Transverse colon (tissue), 4 donors: ENCODE results near the gene KCNN2. TPM values are rescaled to one million over a fixed set of nuclear protein-coding genes. Genes with fewer than 3 reads are reported as not detected.

Source experiments
- DNase-seq: peaks from one replicate; pipeline ENCODE4 v3.0.0-alpha.2; 2019
- H3K27ac ChIP-seq, 4 donors: fragments of 200-600 bp; sonication (generic); 2 replicates each; pipeline ENCODE4 v1.5.1; 2016 to 2018; ENCODE audit warnings: inconsistent platforms in 4 of 4
- H3K27me3 ChIP-seq: fragments of 200-600 bp; sonication (generic); 2 replicates; pipeline ENCODE4 v1.5.1; 2017; ENCODE audit warnings: inconsistent platforms
- H3K36me3 ChIP-seq, 4 donors: fragments of 200-600 bp; sonication (generic); 2 replicates each; pipeline ENCODE4 v1.5.1; 2017 to 2019; ENCODE audit warnings: inconsistent platforms in 4 of 4
- H3K4me1 ChIP-seq, 4 donors: fragments of 200-600 bp; sonication (generic); 2 replicates each; pipeline ENCODE4 v1.5.1; 2017 to 2020; ENCODE audit warnings: inconsistent platforms in 4 of 4
- H3K4me3 ChIP-seq, 4 donors: fragments of 200-600 bp; sonication (generic); 1 replicate in 1 of 4; 2 replicates in 3 of 4; pipeline versions ENCODE4 v1.5.1 to v1.6.1; 2017 to 2019; ENCODE audit warnings: inconsistent platforms in 4 of 4
- H3K9me3 ChIP-seq, 2 donors: fragments of 200-600 bp; sonication (generic); 2 replicates each; pipeline ENCODE4 v1.5.1; 2017 to 2019; ENCODE audit warnings: inconsistent platforms in 2 of 2
- CTCF ChIP-seq, 5 experiments: fragments of 200-600 bp in 3 of 5; fragments of 450-650 bp in 2 of 5; sonication (generic) in 3 of 5; IDR thresholded peaks; 1 replicate in 2 of 5; 2 replicates in 3 of 5; pipeline ENCODE4 v1.5.1; 2016 to 2017; ENCODE audit warnings: antibody characterized with exemption in 5 of 5, inconsistent platforms in 3 of 5, mild to moderate bottlenecking in 2 of 5, moderate library complexity in 1 of 5
- EP300 ChIP-seq: sonication (generic); formaldehyde crosslinking; IDR thresholded peaks from one replicate; pipeline ENCODE4 v1.6.1; 2017; ENCODE audit warnings: antibody characterized with exemption, low read depth
- POLR2A ChIP-seq: fragments of 450-650 bp; IDR thresholded peaks from one replicate; pipeline ENCODE4 v1.6.1; 2016; ENCODE audit warnings: antibody characterized with exemption, mild to moderate bottlenecking, moderate library complexity
- POLR2AphosphoS5 ChIP-seq, 3 donors: sonication (generic); formaldehyde crosslinking; IDR thresholded peaks; one replicate each; pipeline ENCODE4 v1.6.1; 2016; ENCODE audit warnings: antibody characterized with exemption in 3 of 3
- WGBS, 2 donors: methylation state at CpG; one replicate each; pipeline ENCODE4 v1.1.5; 2018; ENCODE audit warnings: low coverage in 1 of 2; 5-methylcytosine and 5-hydroxymethylcytosine counted together
- in situ Hi-C, 4 donors: fragments of 200-750 bp; cut with MboI; loops; one replicate each; pipeline versions ENCODE4 v1.15.0 to v1.15.1; 2017; ENCODE audit warnings: low sequenced_read_pairs in 3 of 4, low pct_ligation_motif_present in 1 of 4, low pct_unique_long_range_greater_than_20kb in 1 of 4
- intact Hi-C: fragments of 100-400 bp; cut with DNase I; formaldehyde crosslinking; loops from one replicate; pipeline ENCODE4 v1.15.1; 2023; ENCODE audit warnings: low total_unique reads
- total RNA-seq, 4 donors: library from RNA; depleted of rRNA; stranded (reverse); fragments of >200 nt; gene quantifications; one replicate each; pipeline ENCODE4 v1.1.0, GENCODE V29; 2016

Gene KCNN2
- total RNA-seq, 4 donors from 2014 or later, result 0.16 to 5.8 (median 0.58) TPM

GRCh38 chr5:114449860-114450421 is 88.1 kb downstream of the KCNN2 start:
- TF ChIP-seq POLR2AphosphoS5 (IDR thresholded peaks at IDR 0.05) (no peak), CTCF (IDR thresholded peaks at IDR 0.05) (peak; percentile 66 to 75 (median 71))
- Histone ChIP-seq H3K9me3 (no peaks in the 10 kb centered on the region), H3K4me1 (peaks cover 0 to 3% (median 0%) of the 10 kb centered on the region in 4 donors), H3K4me3 (no peak overlapping the region), H3K27me3 (no peaks in the 10 kb centered on the region), H3K36me3 (no peaks in the 10 kb centered on the region), H3K27ac (no peak overlapping the region)
- in situ Hi-C loops (loop anchor here (10.0 to 25.0 kb wide), 3 partner anchors 763 to 788 kb away; no protein-coding TSS in a partner anchor), intact Hi-C loops (loop anchor here (1.0 to 2.0 kb wide), 2 partner anchors 761 to 772 kb away; no protein-coding TSS in a partner anchor)
- peak; percentile 60 for DNase-seq
- WGBS, 2 donors, result 6 to 7% methylated on average over 3 to 16 of the region's 16 CpGs

DNA sequence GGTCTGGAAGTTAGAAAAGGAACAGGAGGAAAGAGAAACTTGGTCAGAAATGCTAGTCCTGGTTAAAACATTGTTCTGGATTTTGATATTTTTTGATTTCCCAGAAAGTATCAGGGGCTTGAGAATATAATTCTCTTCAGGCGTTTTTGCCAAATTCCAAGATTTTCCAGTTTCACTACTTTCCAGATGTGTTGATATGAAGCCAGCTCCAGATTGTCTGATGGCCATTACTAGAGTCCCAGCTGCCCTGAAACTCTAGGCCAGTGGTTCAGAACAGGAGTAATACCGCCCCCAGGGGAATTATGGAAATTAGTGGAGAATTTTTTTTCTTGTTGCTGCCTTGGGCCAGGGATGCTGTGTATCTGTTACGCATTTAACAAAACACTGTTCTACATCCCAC is 88.6 kb downstream of the KCNN2 start:
- intact Hi-C loops, result loop anchor here (2.0 kb wide), 1 partner anchor 762 kb away; no protein-coding TSS in a partner anchor
- in situ Hi-C loops, result loop anchor here in 2 of 4 donors (25.0 kb wide), 1 partner anchor 763 kb away; no protein-coding TSS in a partner anchor
- DNase-seq, result no peak

DNA sequence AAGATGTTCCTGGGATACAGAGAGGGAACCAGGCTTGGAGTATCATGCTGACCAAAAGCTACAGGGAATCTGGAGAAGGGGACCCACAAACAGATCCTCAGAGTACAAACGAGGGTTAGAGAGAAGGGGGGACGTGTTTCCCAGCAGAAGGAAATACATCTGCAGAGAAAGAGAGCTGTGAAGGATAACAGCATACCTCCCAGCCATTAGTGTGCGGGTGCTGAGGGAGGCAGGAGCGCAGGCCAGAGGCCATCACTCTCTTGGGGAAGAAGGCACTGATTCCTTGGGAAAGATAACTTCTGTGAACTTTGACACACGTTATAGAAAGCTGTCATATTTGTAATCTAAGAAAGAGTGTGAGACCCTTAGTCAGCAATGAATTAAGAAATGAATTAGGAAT is 96.9 kb downstream of the KCNN2 start:
- Histone ChIP-seq H3K9me3 (no peaks in the 10 kb centered on the region), H3K27me3 (no peaks in the 10 kb centered on the region), H3K4me1 (no peaks in the 10 kb centered on the region), H3K27ac (no peak overlapping the region), H3K36me3 (no peaks in the 10 kb centered on the region), H3K4me3 (no peak overlapping the region)
- no peak for TF ChIP-seq CTCF (IDR thresholded peaks at IDR 0.05)
- no peak for TF ChIP-seq POLR2AphosphoS5 (IDR thresholded peaks at IDR 0.05)
- TF ChIP-seq EP300, result no peak
- TF ChIP-seq POLR2A, result no peak
- intact Hi-C loops (no loop called here), in situ Hi-C loops (loop anchor here in 2 of 4 donors (25.0 kb wide), 1 partner anchor 771 kb away; no protein-coding TSS in a partner anchor)
- WGBS, 2 donors, result 66 to 70% methylated on average over 4 to 5 of the region's 5 CpGs
- no peak for DNase-seq

More for the DNA sequence above, 88.6 kb downstream of the KCNN2 start:
- Histone ChIP-seq H3K27me3 (no peaks in the 10 kb centered on the region), H3K9me3 (no peaks in the 10 kb centered on the region), H3K4me1 (peaks cover 0 to 3% (median 0%) of the 10 kb centered on the region in 4 donors), H3K4me3 (no peak overlapping the region), H3K36me3 (no peaks in the 10 kb centered on the region), H3K27ac (no peak overlapping the region)
- no peak for TF ChIP-seq POLR2A
- no peak for TF ChIP-seq EP300
- no peak for TF ChIP-seq POLR2AphosphoS5 (IDR thresholded peaks at IDR 0.05)
- no peak for TF ChIP-seq CTCF (IDR thresholded peaks at IDR 0.05)
- 54 to 55% methylated on average over 3 of the region's 3 CpGs for WGBS, 2 donors

DNA sequence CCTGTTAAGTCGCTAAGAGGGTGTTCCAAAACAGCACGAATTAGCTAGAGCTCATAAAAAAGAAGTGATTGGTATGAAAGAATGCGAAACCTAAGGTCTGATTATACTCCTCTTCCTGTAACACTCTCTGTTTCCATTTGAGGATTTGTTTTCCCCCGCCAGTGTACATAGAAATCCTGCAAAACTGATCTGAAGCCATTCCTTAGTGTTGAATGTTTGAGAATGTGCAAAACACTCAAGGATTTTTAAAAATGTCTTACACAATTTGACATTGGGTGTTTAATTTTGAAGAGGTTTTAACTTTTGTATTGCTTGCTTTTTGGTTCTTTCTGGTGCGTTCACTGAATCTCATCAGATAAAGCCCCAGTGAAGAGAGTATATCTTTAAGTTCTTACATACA is 105.3 kb downstream of the KCNN2 start:
- H3K4me3 ChIP-seq, result no peak overlapping the region
- no peaks in the 10 kb centered on the region for H3K27me3 ChIP-seq
- in situ Hi-C loops, result loop anchor here in 2 of 4 donors (25.0 kb wide), 1 partner anchor 780 kb away; no protein-coding TSS in a partner anchor
- TF ChIP-seq POLR2AphosphoS5 (IDR thresholded peaks at IDR 0.05), result no peak
- TF ChIP-seq POLR2A, result no peak
- no peak for TF ChIP-seq CTCF (IDR thresholded peaks at IDR 0.05)
- TF ChIP-seq EP300, result no peak
- intact Hi-C loops, result no loop called here
- no peak for DNase-seq
- H3K9me3 ChIP-seq, result no peaks in the 10 kb centered on the region
- 45 to 56% methylated on average over 5 of the region's 5 CpGs for WGBS, 2 donors
- no peak overlapping the region for H3K27ac ChIP-seq
- no peaks in the 10 kb centered on the region for H3K36me3 ChIP-seq
- H3K4me1 ChIP-seq, result no peaks in the 10 kb centered on the region
